A673 (cell line): Measurements from ENCODE around the gene ETV4. TPM values are rescaled to one million over a fixed set of nuclear protein-coding genes. Genes with fewer than 3 reads are reported as not detected.

Experiments
- BruUV-seq: library from RNA; stranded (reverse); fragments of 400-500 nt; replicated peaks from 2 replicates; lab custom pipeline; 2021; lab: Mats Ljungman, UMichigan
- CTCF ChIA-PET: fragments of 300-600 bp; sonication (Branson Sonifier 250); formaldehyde crosslinking; loops from one replicate; lab custom pipeline; 2022; ENCODE audit warnings: antibody characterized with exemption; lab: Charles Lee
- POLR2A ChIA-PET: fragments of 300-600 bp; sonication (Branson Sonifier 250); formaldehyde crosslinking; loops from one replicate; lab custom pipeline; 2022; ENCODE audit warnings: antibody characterized with exemption; ENCODE audit not compliant: low non-redundant PET; lab: Charles Lee
- DNase-seq: peaks from one replicate; pipeline ENCODE4 v3.0.0-alpha.2; 2015; ENCODE audit warnings: low spot score
- H3K27ac ChIP-seq: fragments of 200-600 bp; sonication (generic); 2 replicates; pipeline ENCODE4 v1.5.1; 2016; ENCODE audit warnings: mixed run types, low read depth, mild to moderate bottlenecking, mixed read lengths, antibody characterized with exemption, low read length; ENCODE audit not compliant: poor library complexity, severe bottlenecking
- H3K27me3 ChIP-seq: fragments of 200-600 bp; sonication (generic); replicated peaks from 2 replicates; pipeline ENCODE4 v1.6.1; 2017; ENCODE audit warnings: mixed run types, low read depth, mild to moderate bottlenecking, mixed read lengths, antibody characterized with exemption, low read length; ENCODE audit not compliant: insufficient read depth, poor library complexity
- H3K36me3 ChIP-seq: fragments of 200-600 bp; sonication (generic); 2 replicates; pipeline ENCODE4 v1.6.1; 2016; ENCODE audit warnings: mixed run types, mild to moderate bottlenecking, mixed read lengths, antibody characterized with exemption, low read length; ENCODE audit not compliant: insufficient read depth, poor library complexity, severe bottlenecking
- H3K4me1 ChIP-seq: fragments of 200-600 bp; sonication (generic); 2 replicates; pipeline ENCODE4 v1.6.1; 2017; ENCODE audit warnings: mixed run types, mild to moderate bottlenecking, mixed read lengths, antibody characterized with exemption, low read length; ENCODE audit not compliant: insufficient read depth, poor library complexity, severe bottlenecking
- H3K4me3 ChIP-seq: fragments of 200-600 bp; sonication (generic); 2 replicates; pipeline ENCODE4 v1.5.1; 2016; ENCODE audit warnings: low read depth, mixed run types, mild to moderate bottlenecking, mixed read lengths, low read length; ENCODE audit not compliant: poor library complexity, severe bottlenecking
- H3K9me3 ChIP-seq: fragments of 200-600 bp; sonication (generic); 2 replicates; pipeline ENCODE4 v1.6.1; 2016; ENCODE audit warnings: mixed run types, low read depth, mild to moderate bottlenecking, mixed read lengths, antibody characterized with exemption, low read length; ENCODE audit not compliant: poor library complexity, severe bottlenecking
- EZH2 ChIP-seq: fragments of 200-600 bp; sonication (generic); IDR thresholded peaks from 2 replicates; pipeline ENCODE4 v1.6.1; 2017; ENCODE audit warnings: borderline replicate concordance, low read depth, mild to moderate bottlenecking, mixed read lengths, antibody characterized with exemption, low read length; ENCODE audit not compliant: poor library complexity, severe bottlenecking
- intact Hi-C: fragments of 100-400 bp; cut with micrococcal nuclease; formaldehyde crosslinking; loops from one replicate; pipeline ENCODE4 v1.10.0; 2022; ENCODE audit not compliant: unreplicated experiment
- total RNA-seq: library from RNA; stranded (reverse); gene quantifications from 2 replicates; pipeline ENCODE4 v1.2.3, GENCODE V29; 2021
- TF ChIP-seq, protein P1 (sequence below): fragments of 300-800, 200-600 bp; sonication (generic); conservative IDR thresholded peaks from 2 replicates; pipeline ENCODE4 v1.5.1; 2017; ENCODE audit warnings: low read depth, mild to moderate bottlenecking, antibody characterized with exemption, low read length, moderate library complexity, mixed read lengths

ETV4 gene
- total RNA-seq, 1 experiment from 2014 or later, result 31.2 TPM

DNA sequence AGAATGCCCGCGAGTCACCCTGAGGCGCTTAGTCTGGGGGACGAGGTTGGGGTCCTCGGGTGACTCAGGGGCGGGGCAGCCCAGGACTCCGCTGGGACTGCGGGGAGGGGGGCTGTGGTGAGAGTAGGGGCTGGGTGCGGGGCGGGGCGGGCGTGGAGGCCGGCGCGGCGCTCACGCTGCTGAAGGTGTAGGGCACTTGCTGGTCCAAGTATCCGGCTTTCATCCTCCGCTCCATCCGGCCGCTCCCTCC lies 832 bp downstream of the ETV4 start:
- H3K36me3 ChIP-seq, result no peaks in the 10 kb centered on the region
- DNase-seq, result peak; percentile 26
- H3K27ac ChIP-seq, result no peak overlapping the region
- TF ChIP-seq, protein P1, sequence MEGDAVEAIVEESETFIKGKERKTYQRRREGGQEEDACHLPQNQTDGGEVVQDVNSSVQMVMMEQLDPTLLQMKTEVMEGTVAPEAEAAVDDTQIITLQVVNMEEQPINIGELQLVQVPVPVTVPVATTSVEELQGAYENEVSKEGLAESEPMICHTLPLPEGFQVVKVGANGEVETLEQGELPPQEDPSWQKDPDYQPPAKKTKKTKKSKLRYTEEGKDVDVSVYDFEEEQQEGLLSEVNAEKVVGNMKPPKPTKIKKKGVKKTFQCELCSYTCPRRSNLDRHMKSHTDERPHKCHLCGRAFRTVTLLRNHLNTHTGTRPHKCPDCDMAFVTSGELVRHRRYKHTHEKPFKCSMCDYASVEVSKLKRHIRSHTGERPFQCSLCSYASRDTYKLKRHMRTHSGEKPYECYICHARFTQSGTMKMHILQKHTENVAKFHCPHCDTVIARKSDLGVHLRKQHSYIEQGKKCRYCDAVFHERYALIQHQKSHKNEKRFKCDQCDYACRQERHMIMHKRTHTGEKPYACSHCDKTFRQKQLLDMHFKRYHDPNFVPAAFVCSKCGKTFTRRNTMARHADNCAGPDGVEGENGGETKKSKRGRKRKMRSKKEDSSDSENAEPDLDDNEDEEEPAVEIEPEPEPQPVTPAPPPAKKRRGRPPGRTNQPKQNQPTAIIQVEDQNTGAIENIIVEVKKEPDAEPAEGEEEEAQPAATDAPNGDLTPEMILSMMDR, result no peak
- TF ChIP-seq EZH2, result no peak
- intact Hi-C loops, result no loop called here
- CTCF ChIA-PET, result no interaction called here
- H3K27me3 ChIP-seq, result no peaks in the 10 kb centered on the region
- no peaks in the 10 kb centered on the region for H3K9me3 ChIP-seq
- H3K4me3 ChIP-seq, result peak overlapping the region; percentile 52
- no TSS peak for BruUV-seq
- H3K4me1 ChIP-seq, result peaks cover 12% of the 10 kb centered on the region
- POLR2A ChIA-PET, result interaction anchor here (0.6 kb wide), 2 partner anchors 9 to 1516 kb away, joined by 3 to 4 read pairs; partner anchors contain the start of gene NMT1

DNA sequence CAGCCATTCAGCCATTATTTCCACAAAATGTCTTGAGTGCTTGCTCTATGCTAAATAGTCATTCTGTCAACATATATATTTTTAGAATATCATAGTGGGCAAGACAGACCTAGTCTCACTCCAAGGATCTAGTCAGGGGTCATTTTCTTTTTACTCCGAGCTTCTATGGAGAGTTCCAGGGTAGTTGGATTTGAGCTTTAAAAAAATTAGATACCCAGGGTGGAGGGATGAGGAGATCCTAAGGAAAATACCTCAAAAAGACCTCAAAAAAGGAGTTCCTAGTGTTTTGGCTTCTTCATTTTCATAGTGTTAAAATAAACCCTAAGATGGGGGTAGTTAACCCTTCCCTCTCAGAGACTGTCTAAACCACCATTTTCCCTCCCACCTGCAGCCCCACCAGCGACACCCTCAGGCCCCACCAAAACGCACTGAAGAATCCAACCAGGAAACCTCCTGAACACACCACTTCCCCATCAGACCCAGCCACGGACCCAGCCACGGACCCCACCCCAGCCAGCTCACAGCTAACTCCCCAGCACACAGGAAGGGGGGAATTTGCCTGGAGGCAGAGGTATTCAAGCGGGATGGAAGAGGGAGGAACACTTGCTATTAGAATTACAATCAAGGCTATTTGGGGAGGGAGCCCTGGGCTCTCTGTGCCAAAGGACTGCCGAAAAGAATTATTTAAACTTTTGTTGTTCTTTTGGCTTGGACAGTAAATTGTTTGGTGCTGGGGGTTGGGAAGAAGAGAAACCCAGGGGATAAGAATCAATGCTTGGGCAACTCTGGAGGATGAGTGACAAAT lies 2.2 kb downstream of the ETV4 start:
- Histone ChIP-seq H3K9me3 (no peaks in the 10 kb centered on the region), H3K27me3 (no peaks in the 10 kb centered on the region), H3K27ac (no peak overlapping the region), H3K4me3 (no peak overlapping the region), H3K4me1 (peaks cover 12% of the 10 kb centered on the region), H3K36me3 (no peaks in the 10 kb centered on the region)
- no peak for DNase-seq
- ChIA-PET POLR2A (interaction anchor here (0.6 kb wide), 1 partner anchor 27 kb away, joined by 4 read pairs; no protein-coding TSS in a partner anchor), CTCF (no interaction called here)
- intact Hi-C loops, result no loop called here
- no peak for TF ChIP-seq EZH2
- TF ChIP-seq, protein P1, result no peak
- TSS peak; percentile 57 for BruUV-seq

DNA sequence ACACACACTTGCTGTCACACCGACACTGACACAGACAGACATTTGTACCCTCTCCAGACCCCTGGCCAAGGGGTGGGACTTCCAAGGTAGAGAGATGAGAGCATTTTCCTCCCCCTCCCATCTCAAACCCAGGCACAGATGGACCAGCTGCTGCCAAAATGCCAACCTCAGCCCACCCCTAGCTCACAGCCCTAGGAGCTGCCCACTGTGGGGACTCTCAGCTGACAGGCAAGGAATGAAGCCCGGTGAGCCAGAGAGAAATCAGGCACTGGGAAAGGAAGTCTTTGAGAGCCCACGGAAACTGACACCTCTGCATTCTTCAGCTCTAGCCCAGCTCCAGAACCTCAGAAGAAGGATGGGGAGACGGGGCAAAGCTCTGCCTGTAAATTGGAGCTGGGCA lies 2.8 kb downstream of the ETV4 start:
- POLR2A ChIA-PET, result interaction anchor here (0.6 kb wide), 1 partner anchor 27 kb away, joined by 4 read pairs; no protein-coding TSS in a partner anchor
- Histone ChIP-seq H3K4me1 (peaks cover 12% of the 10 kb centered on the region), H3K36me3 (no peaks in the 10 kb centered on the region), H3K27ac (no peak overlapping the region), H3K27me3 (no peaks in the 10 kb centered on the region), H3K9me3 (no peaks in the 10 kb centered on the region), H3K4me3 (no peak overlapping the region)
- no peak for DNase-seq
- BruUV-seq, result no TSS peak
- intact Hi-C loops, result no loop called here
- CTCF ChIA-PET, result no interaction called here
- no peak for TF ChIP-seq EZH2
- TF ChIP-seq, protein P1, result no peak
